Measurements from ENCODE around the gene ORM1.

The ORM1 gene

GRCh38 chr9:114373960-114374730 is 51.2 kb downstream of the ORM1 start:
- ChIA-PET CTCF (interaction anchor here (0.9 kb wide), 1 partner anchor 31 kb away, joined by 3 read pairs; no protein-coding TSS in a partner anchor), POLR2A (no interaction called here)
- Histone ChIP-seq H3K4me1 (ENCODE audit: control insufficient read depth, insufficient read depth, low read length) (no peaks in the 10 kb centered on the region), H3K9me3 (ENCODE audit: control insufficient read depth, insufficient read depth, low read depth, low read length) (no peaks in the 10 kb centered on the region), H3K4me3 (ENCODE audit: low read depth, low read length) (no peak overlapping the region), H3K27ac (ENCODE audit: extremely low read depth, low read depth, low read length) (no peak overlapping the region), H3K36me3 (ENCODE audit: control insufficient read depth in 2 of 2, insufficient read depth in 1 of 2, low read length in 2 of 2) (no peaks in the 10 kb centered on the region)
- no peak for TF ChIP-seq ZNF341 (tag by site-specific recombination; IDR thresholded peaks at IDR 0.05; ENCODE audit: low read depth)
- TF ChIP-seq ZNF394 (tag by site-specific recombination; IDR thresholded peaks at IDR 0.05; ENCODE audit: borderline replicate concordance), result no peak
- TF ChIP-seq ZNF211 (tag by site-specific recombination; IDR thresholded peaks at IDR 0.05; ENCODE audit: low read depth), result no peak
- TF ChIP-seq ZNF623 (tag by site-specific recombination; IDR thresholded peaks at IDR 0.05), result no peak
- TF ChIP-seq FEZF1 (tag by site-specific recombination; IDR thresholded peaks at IDR 0.05), result no peak

GRCh38 chr9:114374936-114375335 is 52.0 kb downstream of the ORM1 start:
- Histone ChIP-seq H3K27ac (ENCODE audit: extremely low read depth, low read depth, low read length) (no peak overlapping the region), H3K4me1 (ENCODE audit: control insufficient read depth, insufficient read depth, low read length) (no peaks in the 10 kb centered on the region), H3K36me3 (ENCODE audit: control insufficient read depth in 2 of 2, insufficient read depth in 1 of 2, low read length in 2 of 2) (no peaks in the 10 kb centered on the region), H3K4me3 (ENCODE audit: low read depth, low read length) (no peak overlapping the region), H3K9me3 (ENCODE audit: control insufficient read depth, insufficient read depth, low read depth, low read length) (no peaks in the 10 kb centered on the region)
- ChIA-PET CTCF (no interaction called here), POLR2A (no interaction called here)
- no peak for TF ChIP-seq ZNF121 (tag by site-specific recombination; IDR thresholded peaks at IDR 0.05)
- no peak for TF ChIP-seq ZNF777 (tag by site-specific recombination; IDR thresholded peaks at IDR 0.05; ENCODE audit: borderline replicate concordance)
- no peak for TF ChIP-seq ZNF76 (tag by site-specific recombination; IDR thresholded peaks at IDR 0.05; ENCODE audit: borderline replicate concordance, low read depth)
- TF ChIP-seq ZNF433 (tag by site-specific recombination; IDR thresholded peaks at IDR 0.05; ENCODE audit: low read depth), result no peak
- no peak for TF ChIP-seq ZBTB1 (tag by site-specific recombination; IDR thresholded peaks at IDR 0.05)
- no peak for TF ChIP-seq BCL11B (tag by site-specific recombination; IDR thresholded peaks at IDR 0.05; ENCODE audit: low read depth)
- TF ChIP-seq, protein P1, sequence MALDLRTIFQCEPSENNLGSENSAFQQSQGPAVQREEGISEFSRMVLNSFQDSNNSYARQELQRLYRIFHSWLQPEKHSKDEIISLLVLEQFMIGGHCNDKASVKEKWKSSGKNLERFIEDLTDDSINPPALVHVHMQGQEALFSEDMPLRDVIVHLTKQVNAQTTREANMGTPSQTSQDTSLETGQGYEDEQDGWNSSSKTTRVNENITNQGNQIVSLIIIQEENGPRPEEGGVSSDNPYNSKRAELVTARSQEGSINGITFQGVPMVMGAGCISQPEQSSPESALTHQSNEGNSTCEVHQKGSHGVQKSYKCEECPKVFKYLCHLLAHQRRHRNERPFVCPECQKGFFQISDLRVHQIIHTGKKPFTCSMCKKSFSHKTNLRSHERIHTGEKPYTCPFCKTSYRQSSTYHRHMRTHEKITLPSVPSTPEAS (tag by site-specific recombination; IDR thresholded peaks at IDR 0.05), result no peak
- TF ChIP-seq, protein P2, sequence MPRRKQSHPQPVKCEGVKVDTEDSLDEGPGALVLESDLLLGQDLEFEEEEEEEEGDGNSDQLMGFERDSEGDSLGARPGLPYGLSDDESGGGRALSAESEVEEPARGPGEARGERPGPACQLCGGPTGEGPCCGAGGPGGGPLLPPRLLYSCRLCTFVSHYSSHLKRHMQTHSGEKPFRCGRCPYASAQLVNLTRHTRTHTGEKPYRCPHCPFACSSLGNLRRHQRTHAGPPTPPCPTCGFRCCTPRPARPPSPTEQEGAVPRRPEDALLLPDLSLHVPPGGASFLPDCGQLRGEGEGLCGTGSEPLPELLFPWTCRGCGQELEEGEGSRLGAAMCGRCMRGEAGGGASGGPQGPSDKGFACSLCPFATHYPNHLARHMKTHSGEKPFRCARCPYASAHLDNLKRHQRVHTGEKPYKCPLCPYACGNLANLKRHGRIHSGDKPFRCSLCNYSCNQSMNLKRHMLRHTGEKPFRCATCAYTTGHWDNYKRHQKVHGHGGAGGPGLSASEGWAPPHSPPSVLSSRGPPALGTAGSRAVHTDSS (tag by site-specific recombination; IDR thresholded peaks at IDR 0.05), result no peak
- TF ChIP-seq KLF7 (tag by site-specific recombination; IDR thresholded peaks at IDR 0.05; ENCODE audit: borderline replicate concordance), result no peak
- no peak for TF ChIP-seq ZFP41 (tag by site-specific recombination; IDR thresholded peaks at IDR 0.05; ENCODE audit: borderline replicate concordance)
- no peak for TF ChIP-seq ZNF274 (IDR thresholded peaks at IDR 0.05; ENCODE audit: low read length)
- TF ChIP-seq ZNF274 (tag by site-specific recombination; IDR thresholded peaks at IDR 0.05; ENCODE audit: borderline replicate concordance), result no peak
- no peak for TF ChIP-seq ZNF16 (tag by site-specific recombination; IDR thresholded peaks at IDR 0.05; ENCODE audit: low read depth)
- TF ChIP-seq SALL2 (tag by site-specific recombination; IDR thresholded peaks at IDR 0.05; ENCODE audit: borderline replicate concordance), result no peak
- TF ChIP-seq ZNF302 (tag by site-specific recombination; IDR thresholded peaks at IDR 0.05; ENCODE audit: low read depth), result no peak
- no peak for TF ChIP-seq ELK4 (IDR thresholded peaks at IDR 0.05; ENCODE audit: borderline replicate concordance, low read depth, low read length)
- no peak for TF ChIP-seq ZNF626 (tag by site-specific recombination; IDR thresholded peaks at IDR 0.05)

Data from HEK293 (cell line).